Retinal pigment epithelial cell (primary cell): Measurements from ENCODE around the gene KLHL36.
"Not testable (repeated sequence)": the region's sequence is repeated elsewhere in the genome, so short reads cannot be mapped to it uniquely, and the experiment has no call there.

Experiments
- DNase-seq: peaks from one replicate; pipeline ENCODE4 v3.0.0-alpha.2; 2010; ENCODE audit warnings: low read depth
- H3K4me3 ChIP-seq: 2 replicates; pipeline ENCODE4 v1.5.1; 2011; ENCODE audit warnings: mild to moderate bottlenecking, low read length, control low read depth, moderate library complexity
- TF ChIP-seq, protein P1 (sequence below): conservative IDR thresholded peaks from 2 replicates; pipeline ENCODE4 v1.5.1; 2011; ENCODE audit warnings: low read depth, low read length, control low read depth, inconsistent platforms

KLHL36 gene

DNA sequence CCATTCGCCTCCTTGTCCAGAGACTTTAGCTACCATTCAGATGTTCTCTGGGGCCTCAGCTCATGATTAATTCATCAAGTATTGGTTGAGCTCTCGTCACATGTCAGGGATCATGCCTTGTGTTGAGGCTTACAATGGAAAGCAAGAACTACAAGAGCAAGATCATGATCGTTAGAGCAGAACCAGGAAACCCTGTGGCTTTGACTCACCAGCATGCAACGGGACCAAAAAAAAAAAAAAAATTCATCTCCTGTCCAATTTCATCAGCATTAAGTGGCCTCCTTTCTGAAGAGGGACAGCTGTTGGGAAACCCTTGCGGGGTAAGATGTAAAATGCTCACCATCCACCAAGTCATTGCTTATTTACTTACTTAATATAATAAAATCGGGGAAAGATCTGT, 39.4 kb downstream of the KLHL36 start:
- DNase-seq: peak; percentile 82

DNA sequence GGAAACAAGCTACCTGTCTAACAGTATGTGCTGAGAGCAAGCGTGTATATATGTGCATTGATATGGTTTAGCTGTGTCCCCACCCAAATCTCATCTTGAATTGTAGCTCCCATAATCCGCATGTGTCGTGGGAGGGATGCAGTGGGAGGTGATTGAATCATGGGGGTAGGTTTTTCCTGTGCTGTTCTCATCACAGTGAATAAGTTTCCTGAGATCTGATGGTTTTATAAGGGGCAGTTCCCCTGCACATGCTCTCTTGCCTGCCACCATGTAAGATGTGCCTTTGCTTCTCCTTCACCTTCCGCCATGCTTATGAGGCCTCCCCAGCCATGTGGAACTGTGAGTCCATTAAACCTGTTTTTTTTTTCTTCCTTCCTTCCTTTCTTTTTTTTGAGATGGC, 39.9 kb downstream of the KLHL36 start:
- not testable (repeated sequence) for DNase-seq, H3K4me3 ChIP-seq

More for the DNA sequence above, 39.4 kb downstream of the KLHL36 start:
- TF ChIP-seq, protein P1, sequence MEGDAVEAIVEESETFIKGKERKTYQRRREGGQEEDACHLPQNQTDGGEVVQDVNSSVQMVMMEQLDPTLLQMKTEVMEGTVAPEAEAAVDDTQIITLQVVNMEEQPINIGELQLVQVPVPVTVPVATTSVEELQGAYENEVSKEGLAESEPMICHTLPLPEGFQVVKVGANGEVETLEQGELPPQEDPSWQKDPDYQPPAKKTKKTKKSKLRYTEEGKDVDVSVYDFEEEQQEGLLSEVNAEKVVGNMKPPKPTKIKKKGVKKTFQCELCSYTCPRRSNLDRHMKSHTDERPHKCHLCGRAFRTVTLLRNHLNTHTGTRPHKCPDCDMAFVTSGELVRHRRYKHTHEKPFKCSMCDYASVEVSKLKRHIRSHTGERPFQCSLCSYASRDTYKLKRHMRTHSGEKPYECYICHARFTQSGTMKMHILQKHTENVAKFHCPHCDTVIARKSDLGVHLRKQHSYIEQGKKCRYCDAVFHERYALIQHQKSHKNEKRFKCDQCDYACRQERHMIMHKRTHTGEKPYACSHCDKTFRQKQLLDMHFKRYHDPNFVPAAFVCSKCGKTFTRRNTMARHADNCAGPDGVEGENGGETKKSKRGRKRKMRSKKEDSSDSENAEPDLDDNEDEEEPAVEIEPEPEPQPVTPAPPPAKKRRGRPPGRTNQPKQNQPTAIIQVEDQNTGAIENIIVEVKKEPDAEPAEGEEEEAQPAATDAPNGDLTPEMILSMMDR: no peak
- H3K4me3 ChIP-seq: no peak overlapping the region

DNA sequence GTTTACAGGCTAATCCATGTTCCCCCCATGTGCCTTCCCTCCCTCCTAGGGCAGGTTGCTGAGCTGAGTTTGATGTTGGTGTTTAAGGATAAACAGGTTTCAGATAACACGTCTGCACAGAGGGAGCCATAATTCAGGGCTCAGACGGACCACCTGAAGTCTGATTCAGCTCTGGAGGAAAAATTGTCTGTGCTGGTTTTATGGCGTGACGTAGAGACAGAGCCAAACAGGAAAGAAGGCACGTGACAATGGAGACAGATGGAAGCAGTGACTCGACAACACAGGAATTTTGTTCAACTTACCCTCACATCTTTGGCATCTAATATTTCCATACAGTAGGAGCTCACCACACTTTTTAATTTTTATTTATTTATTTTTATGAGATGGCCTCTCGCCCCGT, 40.8 kb downstream of the KLHL36 start:
- TF ChIP-seq, protein P1: no peak
- DNase-seq: peak; percentile 60

DNA sequence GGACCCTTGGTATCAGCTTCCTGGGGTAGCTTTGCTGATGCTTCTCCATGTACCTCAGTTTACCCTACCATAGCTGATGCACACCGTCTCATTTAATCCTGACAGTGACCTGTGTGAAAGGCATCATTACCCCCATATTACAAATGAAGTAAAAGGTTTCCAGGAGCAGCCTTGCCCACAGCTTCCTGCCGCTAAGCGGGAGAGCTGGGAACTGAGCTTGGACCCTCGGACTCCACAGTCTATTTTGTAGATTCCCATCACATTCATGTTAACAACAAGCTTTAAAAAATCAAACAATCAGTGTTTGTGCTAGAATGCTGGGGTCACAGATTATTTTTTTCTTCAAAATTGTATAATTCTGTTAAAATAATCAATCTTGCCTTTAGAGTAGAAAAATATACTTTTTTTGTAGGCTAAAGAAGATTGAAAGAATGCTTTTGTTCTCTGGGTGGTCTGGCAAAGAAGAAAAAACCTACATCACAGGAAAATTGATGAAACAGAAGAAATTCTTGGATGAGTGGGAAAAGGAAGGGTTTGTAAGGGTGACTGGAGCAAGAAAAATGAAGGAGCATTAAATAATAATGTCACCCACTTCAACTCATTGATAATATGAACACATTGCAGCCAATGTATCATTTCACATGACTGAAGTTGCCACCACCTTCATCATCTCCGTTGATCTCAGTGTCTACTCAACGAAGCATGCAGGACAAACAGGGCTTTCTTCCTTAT, 41.9 kb downstream of the KLHL36 start:
- TF ChIP-seq, protein P1: no peak
- DNase-seq: no peak
- H3K4me3 ChIP-seq: no peak overlapping the region

More for the DNA sequence above, 40.8 kb downstream of the KLHL36 start:
- no peak overlapping the region for H3K4me3 ChIP-seq

DNA sequence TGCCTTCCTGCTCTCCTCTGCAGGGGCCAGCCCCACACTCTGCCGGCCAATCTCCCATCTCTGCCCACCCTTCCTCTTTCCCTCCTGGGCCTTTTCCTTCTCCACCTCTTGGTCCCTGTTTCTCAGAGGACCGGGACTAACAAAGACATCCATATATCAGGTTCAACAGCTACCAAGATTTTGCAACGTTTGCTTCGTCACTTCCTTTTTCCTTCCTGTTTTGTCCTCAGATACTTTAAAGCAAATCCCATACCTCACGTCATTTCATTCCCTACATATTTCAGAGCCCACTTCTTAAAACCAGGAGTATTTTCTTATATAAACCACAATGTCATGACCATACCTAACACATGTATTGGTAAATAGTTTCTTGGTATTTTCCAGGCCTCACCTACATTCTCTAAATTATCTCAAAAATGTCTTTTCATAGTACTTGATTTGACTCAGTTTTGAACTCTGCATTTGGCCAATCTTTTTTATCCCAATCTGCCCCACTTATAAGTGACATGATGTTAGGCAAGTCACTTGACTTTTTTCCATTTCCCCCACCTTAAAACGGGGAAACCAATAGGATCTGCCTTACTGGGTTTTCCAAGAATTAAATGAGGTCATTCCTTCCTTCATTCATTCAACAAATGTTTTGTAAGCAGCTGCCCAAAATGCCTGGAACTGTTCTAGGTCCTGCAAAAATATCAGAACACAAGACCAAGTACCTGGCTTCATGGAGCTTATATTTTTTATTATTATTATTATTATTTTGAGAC, 44.3 kb downstream of the KLHL36 start:
- TF ChIP-seq, protein P1: no peak
- H3K4me3 ChIP-seq: no peak overlapping the region
- no peak for DNase-seq

DNA sequence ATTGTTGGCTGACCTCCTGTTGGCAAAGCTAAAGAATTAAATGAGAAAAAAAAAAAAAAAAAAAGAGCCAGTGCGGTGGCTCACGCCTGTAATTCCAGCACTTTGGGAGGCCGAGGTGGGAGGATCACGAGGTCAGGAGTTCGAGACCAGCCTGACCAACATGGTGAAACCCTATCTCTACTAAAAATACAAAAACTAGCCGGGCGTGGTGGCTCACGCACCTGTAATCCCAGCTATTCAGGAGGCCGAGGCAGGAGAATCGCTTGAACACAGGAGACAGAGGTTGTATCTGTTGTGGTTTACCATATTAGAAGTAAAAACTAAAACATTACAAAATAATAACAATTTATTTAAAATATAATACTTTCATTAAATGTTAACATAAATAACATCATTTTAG, 45.6 kb downstream of the KLHL36 start:
- not testable (repeated sequence) for DNase-seq, H3K4me3 ChIP-seq

DNA sequence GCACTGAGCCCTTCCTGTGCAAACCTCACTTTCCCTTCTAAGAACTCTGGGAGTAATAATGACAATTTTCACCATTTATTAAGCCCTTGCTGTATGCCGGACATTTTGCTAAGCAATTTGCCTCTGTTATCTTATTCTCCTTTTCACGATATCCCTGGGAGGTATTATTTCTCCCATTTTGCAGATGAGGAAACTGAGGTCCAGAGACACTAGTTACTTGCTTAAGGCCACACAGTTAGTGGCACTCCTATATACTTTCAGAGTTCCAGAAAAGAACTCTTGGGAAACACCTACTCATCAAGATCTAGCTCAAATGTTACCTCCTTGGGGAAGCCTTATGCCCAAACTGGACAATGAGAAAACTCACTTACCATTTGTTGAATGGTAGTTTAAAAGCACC, 46.7 kb downstream of the KLHL36 start:
- no peak for DNase-seq
- TF ChIP-seq, protein P1: no peak
- H3K4me3 ChIP-seq: no peak overlapping the region

DNA sequence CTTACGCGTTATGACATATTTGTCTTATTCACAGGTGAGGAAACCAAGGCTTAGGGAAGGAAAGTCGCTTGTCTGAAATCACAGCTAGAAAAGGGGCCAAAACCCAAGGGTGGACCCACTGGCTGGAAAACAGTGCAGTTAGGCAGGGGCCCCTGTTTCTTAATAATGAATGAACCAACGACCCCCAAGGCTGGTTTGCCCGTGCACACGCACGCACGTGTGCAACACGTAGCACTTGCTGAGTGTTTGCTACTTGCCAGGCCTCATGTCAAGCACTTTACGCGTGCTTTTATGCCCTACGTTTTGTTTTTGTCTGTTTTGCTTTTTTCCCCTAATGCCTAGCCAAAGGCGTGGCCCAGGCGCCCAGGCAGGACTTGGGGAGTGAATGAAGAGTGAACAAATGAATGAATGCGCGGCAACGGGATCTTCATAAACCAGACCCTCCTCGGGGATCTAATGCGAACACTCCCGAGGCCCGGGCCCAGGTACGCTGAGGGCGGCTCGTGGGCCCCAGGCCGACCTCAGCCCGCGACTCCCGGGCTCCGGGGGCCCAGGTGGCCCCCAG, 50.9 kb downstream of the KLHL36 start:
- TF ChIP-seq, protein P1: no peak
- DNase-seq: no peak
- peak overlapping the region; percentile 61 for H3K4me3 ChIP-seq
